GM23248 (cell line): ENCODE results near the gene C2orf74.

Source experiments
- EZH2 ChIP-seq: fragments of 200-600 bp; sonication (generic); IDR thresholded peaks from 2 replicates; pipeline ENCODE4 v1.6.1; 2018; ENCODE audit warnings: antibody characterized with exemption, mild to moderate bottlenecking; ENCODE audit not compliant: insufficient read depth, poor library complexity, severe bottlenecking
- EZH2phosphoT487 ChIP-seq: fragments of 200-600 bp; sonication (generic); IDR thresholded peaks from 2 replicates; pipeline ENCODE4 v1.6.1; 2018; ENCODE audit warnings: antibody characterized with exemption, moderate library complexity, mild to moderate bottlenecking, low read depth; ENCODE audit not compliant: insufficient read depth

DNA sequence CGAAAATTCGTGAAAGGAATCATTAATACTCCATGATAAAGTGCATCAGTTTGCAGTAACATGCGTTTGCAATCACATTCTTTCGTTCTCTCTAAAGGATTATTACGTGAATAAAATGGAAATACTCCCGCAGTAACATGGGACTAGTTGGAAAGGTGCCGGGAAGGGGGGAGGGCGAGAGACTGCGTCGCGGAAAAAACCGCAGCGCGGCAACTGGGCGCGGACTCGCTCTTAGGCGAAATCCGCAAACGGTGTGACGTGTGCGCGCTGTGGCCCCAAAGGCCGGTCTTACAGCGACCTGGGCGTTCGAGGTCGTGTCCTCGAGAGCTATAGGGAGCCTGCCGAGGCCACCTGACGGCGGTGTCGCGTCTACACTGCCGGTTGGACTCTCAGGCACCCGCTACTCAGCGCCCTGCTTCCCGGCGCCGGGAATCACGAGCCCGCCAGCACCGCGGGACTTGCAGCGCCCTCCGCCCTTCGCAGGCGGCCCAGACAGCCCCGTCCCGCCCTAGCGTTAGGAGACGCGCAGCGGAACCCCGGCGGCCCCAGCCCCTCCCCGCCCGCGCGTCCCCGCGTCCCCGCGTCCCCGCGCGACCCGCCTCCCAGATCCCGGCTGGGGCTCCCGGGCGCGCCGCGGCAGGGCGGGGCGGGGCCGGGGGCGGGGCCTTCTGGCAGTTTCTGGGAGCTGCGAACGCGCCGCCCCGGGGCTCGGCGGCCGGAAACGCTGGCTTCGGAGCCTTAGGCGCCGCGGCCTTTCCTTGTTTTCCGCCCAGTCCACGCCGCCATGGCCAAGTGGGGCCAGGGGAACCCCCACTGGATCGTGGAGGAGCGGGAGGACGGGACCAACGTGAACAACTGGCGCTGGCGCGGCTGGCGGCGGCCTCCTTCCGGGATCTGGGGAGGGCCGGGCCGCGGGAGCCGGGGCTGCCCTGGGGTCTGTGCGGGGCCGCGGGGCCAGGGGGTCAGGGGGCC, 15.1 kb downstream of the C2orf74 start:
- TF ChIP-seq EZH2 (no peak), EZH2phosphoT487 (no peak)
